Hippocampal formation (tissue), 2 donors: Measurements from ENCODE around the gene ABHD12.
"Not testable (repeated sequence)": the region's sequence is repeated elsewhere in the genome, so short reads cannot be mapped to it uniquely, and the experiment has no call there.

Experiments used
- DNase-seq, 2 donors: peaks; one replicate each; lab custom pipeline; 2025; lab: John Stamatoyannopoulos, UW

The ABHD12 gene

GRCh38 chr20:25321991-25322390 is 68.6 kb downstream of the ABHD12 start:
- DNase-seq, result no peak

DNA sequence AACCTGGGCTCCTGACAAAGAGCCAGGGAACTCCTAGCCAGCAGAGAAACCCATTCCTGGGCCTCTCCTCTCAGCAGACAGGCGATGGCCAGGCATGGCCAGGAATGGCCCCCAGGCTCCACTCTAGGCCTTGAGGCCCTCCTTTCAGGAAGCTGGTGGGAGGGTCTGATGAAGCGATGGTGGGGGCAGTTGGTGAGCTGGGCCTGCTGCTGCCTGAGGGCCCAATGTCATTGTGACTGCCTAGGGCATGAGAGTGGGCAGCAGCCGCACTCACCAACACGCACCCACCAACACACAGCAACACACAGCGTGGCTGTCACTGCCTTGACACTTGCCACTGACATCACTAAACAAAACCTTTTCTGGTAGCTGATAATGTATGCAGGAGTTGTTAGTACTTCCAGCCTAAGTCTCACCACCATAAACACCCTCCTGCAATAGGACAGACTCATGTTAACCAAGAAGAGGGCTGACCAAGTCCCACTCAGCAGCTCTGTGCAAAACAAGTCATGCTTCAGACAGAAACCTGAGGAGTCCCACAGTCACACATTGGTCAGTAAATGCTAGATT is 69.3 kb downstream of the ABHD12 start:
- DNase-seq, result no peak

GRCh38 chr20:25320035-25320800 is 70.4 kb downstream of the ABHD12 start:
- peak in 1 of 2 donors; percentile 29 for DNase-seq

DNA sequence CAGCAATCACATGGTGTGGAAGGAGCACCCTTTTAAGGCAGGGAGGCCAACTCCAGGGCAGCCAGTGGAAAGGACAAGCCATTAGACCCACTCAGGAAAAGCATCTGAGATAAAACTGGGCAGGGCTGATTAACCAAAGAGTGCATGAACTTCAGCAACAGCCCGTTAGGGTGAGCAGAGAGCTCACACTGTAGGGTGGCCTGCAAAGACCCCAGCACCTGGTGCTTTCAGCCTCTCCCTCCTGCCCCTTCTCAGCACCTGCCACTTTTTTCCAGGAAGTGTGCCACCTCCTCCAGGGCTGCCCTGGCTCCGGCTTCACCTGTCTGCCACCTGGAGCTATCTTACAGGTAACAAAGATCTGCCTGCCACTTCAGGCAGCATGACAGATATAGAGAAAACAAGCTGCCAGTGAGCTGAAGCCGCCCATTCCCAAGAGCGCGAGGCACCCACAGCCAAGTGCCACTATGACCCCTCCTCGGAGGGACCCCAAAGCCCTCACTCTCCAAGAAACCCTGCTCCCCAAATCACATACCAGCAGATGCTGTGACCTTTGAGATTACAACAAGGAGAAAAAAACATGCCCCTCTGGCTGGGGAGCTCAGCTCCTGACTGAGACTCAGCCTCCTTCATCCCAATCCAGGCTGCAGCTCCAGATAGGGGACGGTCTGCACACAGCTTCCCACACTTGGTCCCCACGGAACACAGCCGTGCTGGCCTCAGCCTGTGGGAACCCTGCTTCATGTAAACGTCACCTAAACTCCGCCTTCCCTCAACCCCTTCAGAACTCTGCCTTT is 71.2 kb downstream of the ABHD12 start:
- DNase-seq, result no peak

DNA sequence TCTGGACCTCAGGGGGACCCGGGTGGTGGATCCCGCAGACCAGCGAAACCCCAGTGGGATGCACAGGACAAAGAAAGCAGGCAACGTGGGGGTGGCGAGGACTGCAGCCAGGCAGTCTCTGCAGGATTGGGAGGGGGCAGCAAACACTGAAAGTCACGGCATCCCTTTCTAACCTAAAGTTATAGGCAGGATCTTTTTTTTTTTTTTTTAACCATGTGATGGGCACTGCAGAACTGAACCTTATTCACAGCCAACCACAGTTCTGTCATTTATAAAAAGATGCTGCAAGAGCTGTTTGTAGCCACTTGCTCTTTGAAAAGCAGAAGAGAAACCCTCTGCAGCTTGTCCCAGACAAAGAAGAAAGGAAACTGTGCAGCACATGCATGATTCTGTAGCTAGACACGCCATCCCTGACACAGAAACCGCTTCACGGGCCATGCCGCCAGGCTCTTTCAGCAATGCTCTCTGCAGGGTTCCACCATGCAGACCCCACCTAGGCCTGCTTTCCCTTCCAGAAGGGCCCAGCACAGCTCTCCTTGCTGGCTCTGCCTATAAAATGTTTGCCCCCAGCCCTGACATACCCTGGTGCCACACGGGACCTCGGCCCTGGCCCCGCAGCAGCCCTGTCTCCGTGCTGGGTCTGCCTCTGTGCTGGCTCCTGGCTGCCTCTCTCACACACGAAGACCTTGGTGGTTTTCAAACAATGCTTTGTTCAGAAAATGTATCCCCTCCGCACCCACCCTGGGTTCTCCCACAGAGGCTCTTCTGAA is 72.0 kb downstream of the ABHD12 start:
- peak; percentile 41 to 60 for DNase-seq

GRCh38 chr20:25317351-25318075 is 73.1 kb downstream of the ABHD12 start:
- no peak for DNase-seq

- no peak for DNase-seq
These were observed 74.0 kb downstream of the ABHD12 start for GRCh38 chr20:25316506-25317190.

- DNase-seq, result no peak
These were observed 75.0 kb downstream of the ABHD12 start for GRCh38 chr20:25315418-25316210.

DNA sequence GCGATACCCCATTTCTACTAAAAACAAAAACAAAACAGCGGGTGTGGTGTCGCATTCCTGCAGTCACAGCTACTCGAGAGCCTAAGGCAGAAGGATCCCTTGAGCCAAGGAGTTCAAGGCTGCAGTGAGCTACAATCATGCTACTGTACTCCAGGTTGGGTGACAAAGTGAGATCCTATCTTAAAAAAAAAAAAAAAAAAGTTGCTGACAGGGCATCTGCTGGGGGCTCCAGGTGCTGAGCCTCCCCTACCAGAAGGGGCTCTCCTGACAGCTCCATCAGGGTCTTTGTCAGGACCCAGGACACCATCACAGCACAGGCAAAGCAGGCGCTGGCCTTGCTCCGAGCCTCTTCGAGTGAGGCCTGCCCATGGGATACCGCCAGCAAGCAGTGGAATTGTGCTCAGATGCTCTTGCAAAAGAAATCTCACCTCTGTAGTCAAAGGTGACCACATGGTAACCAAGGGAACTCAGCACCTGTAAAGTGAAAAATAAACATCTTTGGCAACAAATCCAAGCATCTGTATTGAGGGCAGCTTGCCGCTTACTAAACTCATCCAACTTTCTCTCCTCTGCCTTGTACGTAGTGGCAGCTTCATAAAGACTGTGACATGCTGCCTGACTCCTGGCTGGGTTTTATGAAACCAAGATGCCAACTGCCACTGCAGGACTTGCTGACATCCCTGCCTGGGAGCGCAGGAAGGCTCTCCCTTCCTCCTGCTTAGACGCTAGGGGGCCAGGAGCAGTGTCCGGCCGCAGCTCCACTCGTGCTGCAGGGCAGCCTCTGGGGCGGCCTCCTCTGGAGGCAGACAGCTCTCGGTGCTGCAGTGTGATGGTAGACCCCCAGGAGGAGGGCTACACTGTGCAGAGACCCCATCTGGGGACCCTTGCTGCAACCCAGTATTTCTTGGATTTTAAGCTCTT is 75.9 kb downstream of the ABHD12 start:
- no peak for DNase-seq

DNA sequence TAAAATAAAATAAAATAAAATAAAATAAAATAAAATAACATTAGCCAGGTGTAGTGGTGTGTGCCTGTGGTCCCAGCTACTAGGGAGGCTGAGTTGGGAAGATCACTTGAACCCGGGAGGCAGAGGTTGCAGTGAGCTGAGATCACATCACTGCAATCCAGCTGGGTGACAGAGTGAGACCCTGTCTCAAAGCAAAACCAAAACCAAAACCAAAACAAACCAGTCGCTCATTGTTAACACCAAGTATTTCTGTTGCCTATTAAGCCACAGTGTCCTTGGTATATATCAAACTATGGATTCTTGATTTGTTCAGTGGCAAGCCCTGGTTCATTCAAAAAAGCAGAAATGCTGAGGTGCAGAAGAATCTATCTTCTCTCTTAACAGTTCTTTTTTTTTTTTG is 77.0 kb downstream of the ABHD12 start:
- DNase-seq, result no peak

- not testable (repeated sequence) for DNase-seq
These were observed 77.9 kb downstream of the ABHD12 start for GRCh38 chr20:25312716-25313115.

GRCh38 chr20:25310921-25311728 is 79.5 kb downstream of the ABHD12 start:
- no peak for DNase-seq

DNA sequence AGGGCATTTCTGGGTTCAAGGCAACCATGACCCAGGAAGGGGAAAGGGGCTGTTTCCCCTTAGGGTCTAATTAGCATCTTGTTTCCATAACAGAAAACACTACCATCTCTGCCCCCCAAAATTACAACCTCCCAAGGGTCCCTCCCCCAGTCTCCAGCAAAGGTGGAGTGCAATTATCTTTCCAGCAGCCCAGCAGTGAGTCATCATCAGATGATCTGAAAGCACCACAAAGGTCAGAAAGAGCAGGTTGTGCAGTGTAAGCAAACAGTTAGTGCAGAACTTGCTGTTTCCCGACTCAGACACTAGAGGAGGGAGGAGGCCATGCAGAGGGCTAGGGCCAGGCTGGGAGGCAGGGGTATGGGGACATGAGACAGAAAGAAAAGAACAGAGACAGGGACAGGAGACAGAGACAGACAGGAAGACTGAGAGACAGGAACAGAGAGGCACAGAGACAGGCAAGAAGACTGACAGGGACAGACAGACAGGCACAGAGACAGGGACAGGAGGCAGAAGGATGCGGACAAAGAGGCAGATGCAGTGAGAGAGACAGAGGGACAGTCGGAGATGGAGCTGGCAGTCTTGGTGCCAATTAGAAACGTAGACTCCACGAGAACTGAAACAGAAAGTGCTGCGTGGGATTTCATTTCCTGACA is 80.2 kb downstream of the ABHD12 start:
- peak; percentile 56 to 76 for DNase-seq

- DNase-seq, result no peak
These were observed 81.0 kb downstream of the ABHD12 start for GRCh38 chr20:25309395-25310267.

GRCh38 chr20:25308671-25309394 is 81.8 kb downstream of the ABHD12 start:
- no peak for DNase-seq

DNA sequence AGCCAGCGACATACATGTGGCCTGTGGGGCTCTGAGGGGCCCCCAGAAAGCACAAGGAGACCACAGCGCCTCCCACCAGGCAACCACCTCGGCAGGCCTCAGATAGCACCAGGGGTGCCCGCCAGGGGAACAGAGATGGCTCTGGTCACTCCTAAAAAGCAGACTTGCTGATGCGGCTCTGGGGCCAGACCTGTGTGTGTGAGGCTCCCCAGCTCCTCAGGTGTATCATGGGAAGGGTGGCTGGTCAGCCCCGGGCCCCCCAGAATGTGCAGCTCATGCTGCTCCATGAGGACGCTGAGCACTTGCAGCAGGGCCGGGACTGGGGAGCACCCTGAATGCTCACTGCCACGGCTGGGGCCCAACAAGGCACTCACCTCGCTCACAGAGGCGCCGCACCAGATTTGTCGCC is 82.5 kb downstream of the ABHD12 start:
- no peak for DNase-seq
